Measurements from ENCODE around the gene PXMP2.

The PXMP2 gene

DNA sequence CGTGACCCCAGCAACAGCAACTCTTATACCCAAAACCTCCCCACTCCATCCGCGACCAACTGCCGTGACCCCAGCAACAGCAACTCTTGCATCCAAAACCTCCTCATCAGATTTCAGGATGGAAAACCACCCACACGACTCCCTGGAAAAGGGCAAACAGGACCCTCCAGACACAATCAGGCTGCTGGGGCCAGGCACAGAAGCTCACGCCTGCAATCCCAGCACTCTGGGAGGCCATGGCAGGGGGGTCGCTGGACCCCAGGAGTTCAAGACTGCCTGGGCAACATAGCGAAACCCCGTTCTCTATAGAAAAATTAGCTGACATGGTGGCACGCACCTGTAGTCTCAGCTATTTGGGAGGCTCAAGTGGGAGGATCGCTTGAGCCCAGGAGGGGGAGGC lies 43.0 kb downstream of the PXMP2 start:
- Histone ChIP-seq H3K36me3 (ENCODE audit: control insufficient read depth, insufficient read depth, low read length) (peaks cover 36% of the 10 kb centered on the region), H4K5ac (ENCODE audit: low read length) (no peak overlapping the region), H3K23ac (ENCODE audit: low read length) (no peak overlapping the region), H3K4me1 (ENCODE audit: control insufficient read depth, low read depth, low read length) (no peaks in the 10 kb centered on the region), H2BK120ac (ENCODE audit: low read depth, low read length) (no peak overlapping the region), H2BK5ac (ENCODE audit: low read length) (no peak overlapping the region), H2BK15ac (replicated peaks; ENCODE audit: low read depth) (no peak overlapping the region), H3K27me3 (ENCODE audit: insufficient read depth, low read length, poor library complexity) (no peaks in the 10 kb centered on the region), H3K9ac (ENCODE audit: low read length) (no peak overlapping the region), H3K79me2 (ENCODE audit: control insufficient read depth, insufficient read depth, low read length) (no peaks in the 10 kb centered on the region), H3K18ac (ENCODE audit: low read length) (no peak overlapping the region), H3K56ac (ENCODE audit: low read length) (no peak overlapping the region), H3K4me2 (ENCODE audit: low read length) (no peak overlapping the region), H4K8ac (ENCODE audit: low read depth, low read length) (no peak overlapping the region), H3K4me3 (ENCODE audit: low read length) (no peak overlapping the region), H3K4ac (ENCODE audit: low read depth, low read length) (no peak overlapping the region), H2AK5ac (ENCODE audit: low read length) (no peak overlapping the region), H3K79me1 (ENCODE audit: low read length) (no peaks in the 10 kb centered on the region), H3K27ac (ENCODE audit: low read depth, low read length) (no peak overlapping the region)
- WGBS (ENCODE audit: extremely low coverage, insufficient coverage, low lambda C conversion rate) = no CpG with 5 or more reads among the region's 11 CpGs
- DNase-seq = no peak

DNA sequence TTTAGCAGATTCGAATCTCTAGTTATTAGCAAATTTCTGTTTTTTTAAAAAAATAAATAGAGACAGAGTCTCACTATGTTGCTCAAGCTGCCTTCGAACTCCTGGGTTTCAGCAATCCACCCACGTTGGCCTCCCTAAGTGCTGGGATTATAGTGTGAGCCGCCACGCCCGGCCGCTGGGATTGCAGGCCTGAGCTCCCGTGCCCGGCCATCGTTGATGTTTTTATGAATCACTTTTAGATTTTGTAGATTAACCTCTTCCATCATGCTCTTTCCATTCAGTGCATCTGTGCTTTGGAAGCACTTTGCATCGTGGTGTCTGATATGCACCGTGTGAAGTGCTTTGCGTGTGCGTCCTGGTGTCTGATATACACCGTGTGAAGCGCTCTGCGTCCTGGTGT lies 44.2 kb downstream of the PXMP2 start:
- Histone ChIP-seq H3K79me2 (ENCODE audit: control insufficient read depth, insufficient read depth, low read length) (no peaks in the 10 kb centered on the region), H3K36me3 (ENCODE audit: control insufficient read depth, insufficient read depth, low read length) (peaks cover 36% of the 10 kb centered on the region)

DNA sequence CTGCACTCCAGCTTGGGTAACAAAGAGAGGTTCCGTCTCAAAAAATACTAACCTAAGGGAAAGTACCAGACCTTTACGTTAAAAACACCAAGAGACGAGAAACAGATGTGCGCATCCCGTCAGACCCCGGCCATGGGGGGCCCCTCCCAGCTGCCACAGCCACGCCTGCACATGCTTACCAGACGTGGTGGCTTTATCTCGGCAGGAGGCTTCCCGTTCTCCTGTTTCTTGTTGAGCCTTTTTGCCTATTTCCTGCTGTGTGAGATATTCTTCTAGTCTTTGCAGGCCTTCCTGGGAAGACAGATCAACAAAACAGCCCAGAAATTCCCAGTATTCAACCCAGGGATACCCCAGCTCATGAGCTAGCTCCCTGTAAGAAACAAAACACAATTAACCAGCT lies 46.8 kb downstream of the PXMP2 start:
- H3K4me2 ChIP-seq (ENCODE audit: low read length) = no peak overlapping the region
- H3K4ac ChIP-seq (ENCODE audit: low read depth, low read length) = no peak overlapping the region
- no peak for DNase-seq
- no peak overlapping the region for H4K8ac ChIP-seq (ENCODE audit: low read depth, low read length)
- no peak overlapping the region for H3K18ac ChIP-seq (ENCODE audit: low read length)
- no CpG with 5 or more reads among the region's 10 CpGs for WGBS (ENCODE audit: extremely low coverage, insufficient coverage, low lambda C conversion rate)
- no peak overlapping the region for H3K9ac ChIP-seq (ENCODE audit: low read length)
- no peaks in the 10 kb centered on the region for H3K4me1 ChIP-seq (ENCODE audit: control insufficient read depth, low read depth, low read length)
- no peak overlapping the region for H2BK120ac ChIP-seq (ENCODE audit: low read depth, low read length)
- H2BK5ac ChIP-seq (ENCODE audit: low read length) = no peak overlapping the region
- no peak overlapping the region for H3K4me3 ChIP-seq (ENCODE audit: low read length)
- H2AK5ac ChIP-seq (ENCODE audit: low read length) = no peak overlapping the region
- H3K23ac ChIP-seq (ENCODE audit: low read length) = no peak overlapping the region
- no peak overlapping the region for H4K5ac ChIP-seq (ENCODE audit: low read length)
- no peak overlapping the region for H2BK15ac ChIP-seq (replicated peaks; ENCODE audit: low read depth)
- peaks cover 30% of the 10 kb centered on the region for H3K36me3 ChIP-seq (ENCODE audit: control insufficient read depth, insufficient read depth, low read length)
- H3K27ac ChIP-seq (ENCODE audit: low read depth, low read length) = no peak overlapping the region
- no peaks in the 10 kb centered on the region for H3K79me1 ChIP-seq (ENCODE audit: low read length)
- no peak overlapping the region for H3K56ac ChIP-seq (ENCODE audit: low read length)
- no peaks in the 10 kb centered on the region for H3K27me3 ChIP-seq (ENCODE audit: insufficient read depth, low read length, poor library complexity)
- no peaks in the 10 kb centered on the region for H3K79me2 ChIP-seq (ENCODE audit: control insufficient read depth, insufficient read depth, low read length)

More for the DNA sequence above, 44.2 kb downstream of the PXMP2 start:
- H4K8ac ChIP-seq (ENCODE audit: low read depth, low read length) = no peak overlapping the region
- no peak overlapping the region for H3K4ac ChIP-seq (ENCODE audit: low read depth, low read length)
- H3K23ac ChIP-seq (ENCODE audit: low read length) = no peak overlapping the region
- H3K56ac ChIP-seq (ENCODE audit: low read length) = no peak overlapping the region
- H2BK5ac ChIP-seq (ENCODE audit: low read length) = no peak overlapping the region
- H3K27ac ChIP-seq (ENCODE audit: low read depth, low read length) = no peak overlapping the region
- no peak overlapping the region for H3K18ac ChIP-seq (ENCODE audit: low read length)
- no peak overlapping the region for H2AK5ac ChIP-seq (ENCODE audit: low read length)
- H3K4me3 ChIP-seq (ENCODE audit: low read length) = no peak overlapping the region
- H3K4me1 ChIP-seq (ENCODE audit: control insufficient read depth, low read depth, low read length) = no peaks in the 10 kb centered on the region
- no peak for DNase-seq
- H2BK15ac ChIP-seq (replicated peaks; ENCODE audit: low read depth) = no peak overlapping the region
- H3K9ac ChIP-seq (ENCODE audit: low read length) = no peak overlapping the region
- H3K79me1 ChIP-seq (ENCODE audit: low read length) = no peaks in the 10 kb centered on the region
- H4K5ac ChIP-seq (ENCODE audit: low read length) = no peak overlapping the region
- no peaks in the 10 kb centered on the region for H3K27me3 ChIP-seq (ENCODE audit: insufficient read depth, low read length, poor library complexity)
- no peak overlapping the region for H3K4me2 ChIP-seq (ENCODE audit: low read length)
- H2BK120ac ChIP-seq (ENCODE audit: low read depth, low read length) = no peak overlapping the region
- no CpG with 5 or more reads among the region's 17 CpGs for WGBS (ENCODE audit: extremely low coverage, insufficient coverage, low lambda C conversion rate)

DNA sequence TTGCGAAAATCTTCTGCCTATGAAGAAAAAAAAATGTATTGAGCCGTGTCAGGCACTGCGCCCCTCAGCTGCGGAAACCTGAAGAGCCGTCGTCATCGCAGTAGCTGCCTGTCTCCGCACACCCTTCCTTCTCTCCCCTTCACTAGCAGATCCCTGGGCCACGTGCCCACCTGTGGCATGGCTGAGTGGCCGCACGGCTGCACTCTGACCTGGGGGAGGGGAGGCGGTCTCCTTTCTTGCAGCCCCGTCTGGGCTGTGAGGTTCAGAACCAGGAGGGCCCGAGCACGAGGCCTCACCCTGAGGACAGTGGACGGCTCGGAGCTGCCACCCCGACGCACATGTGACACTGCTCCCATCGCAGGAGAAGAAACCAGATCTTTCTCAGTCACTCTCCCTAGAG lies 48.1 kb downstream of the PXMP2 start:
- Histone ChIP-seq H2BK15ac (replicated peaks; ENCODE audit: low read depth) (no peak overlapping the region), H3K4me1 (ENCODE audit: control insufficient read depth, low read depth, low read length) (no peaks in the 10 kb centered on the region), H3K56ac (ENCODE audit: low read length) (no peak overlapping the region), H3K4ac (ENCODE audit: low read depth, low read length) (no peak overlapping the region), H3K4me2 (ENCODE audit: low read length) (no peak overlapping the region), H3K79me1 (ENCODE audit: low read length) (peaks cover 3% of the 10 kb centered on the region), H3K27ac (ENCODE audit: low read depth, low read length) (no peak overlapping the region), H2BK5ac (ENCODE audit: low read length) (no peak overlapping the region), H4K8ac (ENCODE audit: low read depth, low read length) (no peak overlapping the region), H3K9ac (ENCODE audit: low read length) (no peak overlapping the region), H3K4me3 (ENCODE audit: low read length) (no peak overlapping the region), H4K5ac (ENCODE audit: low read length) (no peak overlapping the region), H3K23ac (ENCODE audit: low read length) (no peak overlapping the region), H3K18ac (ENCODE audit: low read length) (no peak overlapping the region), H3K79me2 (ENCODE audit: control insufficient read depth, insufficient read depth, low read length) (no peaks in the 10 kb centered on the region), H2AK5ac (ENCODE audit: low read length) (no peak overlapping the region), H2BK120ac (ENCODE audit: low read depth, low read length) (no peak overlapping the region), H3K36me3 (ENCODE audit: control insufficient read depth, insufficient read depth, low read length) (peaks cover 36% of the 10 kb centered on the region), H3K27me3 (ENCODE audit: insufficient read depth, low read length, poor library complexity) (no peaks in the 10 kb centered on the region)
- WGBS (ENCODE audit: extremely low coverage, insufficient coverage, low lambda C conversion rate) = no CpG with 5 or more reads among the region's 20 CpGs
- no peak for DNase-seq

DNA sequence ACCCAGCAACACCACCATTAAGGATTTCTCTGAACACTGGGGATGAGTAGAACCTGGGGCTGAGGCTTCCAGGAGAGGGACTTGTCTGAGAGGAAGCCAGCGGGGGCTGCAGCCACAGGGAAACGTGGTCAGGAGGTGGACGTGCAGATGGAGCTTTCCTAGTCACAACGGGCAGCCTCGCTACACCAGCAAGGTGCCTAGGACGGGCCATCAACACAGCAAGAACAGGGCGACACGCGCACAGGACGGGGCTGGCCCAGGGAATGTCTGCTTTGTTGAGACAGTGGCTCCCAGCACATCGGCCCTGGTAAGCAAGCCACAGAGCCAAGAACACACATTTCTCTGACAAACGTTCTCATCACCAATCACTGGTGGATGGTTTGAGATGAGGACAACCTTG lies 49.0 kb downstream of the PXMP2 start:
- no peak for DNase-seq
- Histone ChIP-seq H2AK5ac (ENCODE audit: low read length) (no peak overlapping the region), H2BK5ac (ENCODE audit: low read length) (no peak overlapping the region)

DNA sequence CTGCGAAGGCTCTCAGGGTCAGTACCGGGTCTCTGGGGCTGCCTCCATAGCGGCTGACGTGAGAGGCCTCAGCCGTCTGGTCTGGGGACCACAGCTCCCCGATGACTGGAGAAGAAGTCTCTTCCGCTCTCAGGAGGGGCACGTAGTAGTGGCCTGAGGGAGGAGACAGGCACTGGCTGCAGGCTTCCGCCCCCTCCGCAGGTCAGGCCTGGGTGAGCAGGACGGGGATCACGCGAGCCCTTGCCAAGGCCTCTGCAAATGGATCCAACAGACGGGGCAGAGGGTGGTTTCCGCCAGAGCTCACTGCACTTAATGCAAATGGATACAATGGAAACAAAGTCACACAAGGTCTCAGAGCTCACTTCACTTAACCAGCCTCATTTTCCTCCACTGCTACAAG lies 49.5 kb downstream of the PXMP2 start:
- no peak overlapping the region for H2BK5ac ChIP-seq (ENCODE audit: low read length)
- WGBS (ENCODE audit: extremely low coverage, insufficient coverage, low lambda C conversion rate) = no CpG with 5 or more reads among the region's 15 CpGs
- no peak for DNase-seq
- H3K4me2 ChIP-seq (ENCODE audit: low read length) = no peak overlapping the region
- no peak overlapping the region for H3K4me3 ChIP-seq (ENCODE audit: low read length)
- H4K8ac ChIP-seq (ENCODE audit: low read depth, low read length) = no peak overlapping the region
- no peaks in the 10 kb centered on the region for H3K79me2 ChIP-seq (ENCODE audit: control insufficient read depth, insufficient read depth, low read length)
- H3K4ac ChIP-seq (ENCODE audit: low read depth, low read length) = no peak overlapping the region
- no peak overlapping the region for H2BK120ac ChIP-seq (ENCODE audit: low read depth, low read length)
- peaks cover 33% of the 10 kb centered on the region for H3K36me3 ChIP-seq (ENCODE audit: control insufficient read depth, insufficient read depth, low read length)
- H3K4me1 ChIP-seq (ENCODE audit: control insufficient read depth, low read depth, low read length) = no peaks in the 10 kb centered on the region
- H2AK5ac ChIP-seq (ENCODE audit: low read length) = no peak overlapping the region
- peaks cover 5% of the 10 kb centered on the region for H3K79me1 ChIP-seq (ENCODE audit: low read length)
- no peak overlapping the region for H2BK15ac ChIP-seq (replicated peaks; ENCODE audit: low read depth)
- no peak overlapping the region for H3K18ac ChIP-seq (ENCODE audit: low read length)
- no peak overlapping the region for H3K56ac ChIP-seq (ENCODE audit: low read length)
- no peak overlapping the region for H3K23ac ChIP-seq (ENCODE audit: low read length)
- H3K27ac ChIP-seq (ENCODE audit: low read depth, low read length) = no peak overlapping the region
- H4K5ac ChIP-seq (ENCODE audit: low read length) = no peak overlapping the region
- H3K9ac ChIP-seq (ENCODE audit: low read length) = no peak overlapping the region
- H3K27me3 ChIP-seq (ENCODE audit: insufficient read depth, low read length, poor library complexity) = no peaks in the 10 kb centered on the region

More for the DNA sequence above, 49.0 kb downstream of the PXMP2 start:
- no peak overlapping the region for H3K4ac ChIP-seq (ENCODE audit: low read depth, low read length)
- H3K4me2 ChIP-seq (ENCODE audit: low read length) = no peak overlapping the region
- H3K27ac ChIP-seq (ENCODE audit: low read depth, low read length) = no peak overlapping the region
- no peak overlapping the region for H2BK120ac ChIP-seq (ENCODE audit: low read depth, low read length)
- H3K4me1 ChIP-seq (ENCODE audit: control insufficient read depth, low read depth, low read length) = no peaks in the 10 kb centered on the region
- H2BK15ac ChIP-seq (replicated peaks; ENCODE audit: low read depth) = no peak overlapping the region
- no peak overlapping the region for H4K8ac ChIP-seq (ENCODE audit: low read depth, low read length)
- peaks cover 34% of the 10 kb centered on the region for H3K36me3 ChIP-seq (ENCODE audit: control insufficient read depth, insufficient read depth, low read length)
- H3K27me3 ChIP-seq (ENCODE audit: insufficient read depth, low read length, poor library complexity) = no peaks in the 10 kb centered on the region
- H3K4me3 ChIP-seq (ENCODE audit: low read length) = no peak overlapping the region
- no peak overlapping the region for H3K18ac ChIP-seq (ENCODE audit: low read length)
- no CpG with 5 or more reads among the region's 12 CpGs for WGBS (ENCODE audit: extremely low coverage, insufficient coverage, low lambda C conversion rate)
- H3K9ac ChIP-seq (ENCODE audit: low read length) = no peak overlapping the region
- peaks cover 3% of the 10 kb centered on the region for H3K79me1 ChIP-seq (ENCODE audit: low read length)
- H3K79me2 ChIP-seq (ENCODE audit: control insufficient read depth, insufficient read depth, low read length) = no peaks in the 10 kb centered on the region
- H4K5ac ChIP-seq (ENCODE audit: low read length) = no peak overlapping the region
- H3K23ac ChIP-seq (ENCODE audit: low read length) = no peak overlapping the region
- H3K56ac ChIP-seq (ENCODE audit: low read length) = no peak overlapping the region

All from mesendoderm (in vitro differentiated cells).